GM23338 (cell line): ENCODE measurements around the gene MACO1. TPM values are rescaled to one million over a fixed set of nuclear protein-coding genes. Genes with fewer than 3 reads are reported as not detected.

Experiments used
- ATAC-seq: fragments of 200-7000 bp; cut with Tn5 transposase; 3 replicates; pipeline ENCODE4 v1.9.1; 2020
- DNase-seq: peaks from one replicate; pipeline ENCODE4 v3.0.0-alpha.2; 2015; ENCODE audit warnings: low spot score
- H2AFZ ChIP-seq: fragments of 200-600 bp; sonication (generic); 2 replicates; pipeline ENCODE4 v1.8.0; 2016; ENCODE audit warnings: antibody characterized with exemption, mild to moderate bottlenecking, moderate library complexity
- H3F3A ChIP-seq: fragments of 200-600 bp; sonication (generic); replicated peaks from 2 replicates; pipeline ENCODE4 v1.8.0; 2017; ENCODE audit warnings: antibody characterized with exemption, mixed run types, low read depth
- H3K27ac ChIP-seq: fragments of 200-600 bp; sonication (generic); 2 replicates; pipeline ENCODE4 v1.6.1; 2016; ENCODE audit warnings: low read depth
- H3K27me3 ChIP-seq: fragments of 200-600 bp; sonication (generic); 2 replicates; pipeline ENCODE4 v1.8.0; 2016; ENCODE audit warnings: mild to moderate bottlenecking, mixed run types, moderate library complexity; ENCODE audit not compliant: insufficient read depth
- H3K36me3 ChIP-seq: fragments of 200-600 bp; sonication (generic); 2 replicates; pipeline ENCODE4 v1.8.0; 2016; ENCODE audit warnings: mild to moderate bottlenecking; ENCODE audit not compliant: insufficient read depth
- H3K4me1 ChIP-seq: fragments of 200-600 bp; sonication (generic); 2 replicates; pipeline ENCODE4 v1.8.0; 2016; ENCODE audit warnings: mild to moderate bottlenecking, moderate library complexity; ENCODE audit not compliant: insufficient read depth
- H3K4me2 ChIP-seq: fragments of 200-600 bp; sonication (generic); 2 replicates; pipeline ENCODE4 v1.7.1; 2017; ENCODE audit warnings: mixed run types
- H3K4me3 ChIP-seq: fragments of 200-600 bp; sonication (generic); 2 replicates; pipeline ENCODE4 v1.6.1; 2016; ENCODE audit warnings: mixed run types
- H3K79me2 ChIP-seq: fragments of 200-600 bp; sonication (generic); replicated peaks from 2 replicates; pipeline ENCODE4 v1.8.0; 2017; ENCODE audit warnings: mild to moderate bottlenecking; ENCODE audit not compliant: insufficient read depth
- H3K9me2 ChIP-seq: fragments of 200-600 bp; sonication (generic); 2 replicates; pipeline ENCODE4 v1.8.0; 2017; ENCODE audit not compliant: insufficient read depth
- H4K20me1 ChIP-seq: fragments of 200-600 bp; sonication (generic); replicated peaks from 2 replicates; pipeline ENCODE4 v1.8.0; 2017; ENCODE audit warnings: mild to moderate bottlenecking; ENCODE audit not compliant: insufficient read depth
- H3K27ac Mint-ChIP-seq: 2 replicates; pipeline ENCODE4 v1.8.0; 2020; ENCODE audit warnings: inconsistent platforms, mild to moderate bottlenecking, moderate library complexity, mixed read lengths
- H3K27me3 Mint-ChIP-seq: 3 replicates; pipeline ENCODE4 v1.8.0; 2022; ENCODE audit warnings: low read depth, mild to moderate bottlenecking, moderate library complexity, mixed read lengths, inconsistent platforms; ENCODE audit not compliant: insufficient read depth, poor library complexity
- H3K36me3 Mint-ChIP-seq: 3 replicates; pipeline ENCODE4 v1.8.0; 2021; ENCODE audit warnings: low read depth, mild to moderate bottlenecking, inconsistent platforms, moderate library complexity, mixed read lengths
- H3K4me1 Mint-ChIP-seq: 3 replicates; pipeline ENCODE4 v1.8.0; 2020; ENCODE audit warnings: mild to moderate bottlenecking, inconsistent platforms, mixed read lengths
- H3K4me3 Mint-ChIP-seq: 3 replicates; pipeline ENCODE4 v1.8.0; 2021; ENCODE audit warnings: moderate library complexity, mild to moderate bottlenecking, inconsistent platforms, mixed read lengths
- H3K9me3 Mint-ChIP-seq: 3 replicates; pipeline ENCODE4 v1.8.0; 2020; ENCODE audit warnings: moderate library complexity, mild to moderate bottlenecking, inconsistent platforms, mixed read lengths
- EZH2 ChIP-seq: fragments of 200-600 bp; sonication (generic); IDR thresholded peaks from one replicate; pipeline ENCODE4 v1.8.0; 2017; ENCODE audit warnings: antibody characterized with exemption, mild to moderate bottlenecking, low read depth; ENCODE audit not compliant: unreplicated experiment
- NANOG ChIP-seq: IDR thresholded peaks from 2 replicates; pipeline ENCODE4 v1.6.1; 2016; ENCODE audit warnings: antibody characterized with exemption, borderline replicate concordance
- POLR2AphosphoS5 ChIP-seq: IDR thresholded peaks from 2 replicates; pipeline ENCODE4 v1.6.1; 2016; ENCODE audit warnings: antibody characterized with exemption, low read depth
- REST ChIP-seq: IDR thresholded peaks from one replicate; pipeline ENCODE4 v1.6.1; 2018; ENCODE audit warnings: antibody characterized with exemption; ENCODE audit not compliant: unreplicated experiment
- ZNF331 ChIP-seq: fragments of 250-450 bp; sonication (Bioruptor Pico); IDR thresholded peaks from 2 replicates; pipeline ENCODE4 v1.5.0; 2020; ENCODE audit warnings: low read depth, mild to moderate bottlenecking, moderate library complexity
- polyA plus RNA-seq: library from polyadenylated mRNA; unstranded; fragments of >200 nt; fragmentation: Nextera tagmentation; extraction: Ambion mirVana; gene quantifications from 2 replicates; pipeline ENCODE4 v1.2.1, GENCODE V29; 2016
- total RNA-seq: library from RNA; depleted of rRNA; stranded (reverse); fragments of >200 nt; shearing (Covaris generic); gene quantifications from 2 replicates; pipeline ENCODE4 v1.2.3, GENCODE V29; 2014

MACO1 gene
- total and polyA plus RNA-seq, 2 experiments from 2014 or later, result 9.8 to 10.6 TPM

GRCh38 chr1:25433389-25434186, 2.9 kb downstream of the MACO1 start (continued):
- TF ChIP-seq REST (no peak), ZNF331 (CRISPR knock-in tag) (no peak), EZH2 (no peak), NANOG (no peak), POLR2AphosphoS5 (no peak)

- Histone ChIP-seq H3K27ac (no peak overlapping the region), H2AFZ (no peak overlapping the region), H3K27me3 (no peaks in the 10 kb centered on the region), H3K4me2 (no peak overlapping the region), H3K9me2 (no peaks in the 10 kb centered on the region), H3K4me3 (no peak overlapping the region), H3K79me2 (peaks cover 70% of the 10 kb centered on the region), H4K20me1 (peaks cover 6% of the 10 kb centered on the region), H3K4me1 (peaks cover 8% of the 10 kb centered on the region), H3F3A (0 out of 2 replicates have a peak, but pooled peaks cover 2% of the 10 kb centered on the region), H3K36me3 (no peaks in the 10 kb centered on the region)
- no peak for DNase-seq
- Mint-ChIP-seq H3K27ac (no peak overlapping the region), H3K4me1 (peaks cover 3% of the 10 kb centered on the region; the same call in 2 of the 3 replicates), H3K36me3 (no peaks in the 10 kb centered on the region), H3K27me3 (no peaks in the 10 kb centered on the region), H3K4me3 (no peak overlapping the region), H3K9me3 (no peaks in the 10 kb centered on the region)
- TF ChIP-seq ZNF331 (CRISPR knock-in tag) (no peak), NANOG (no peak), REST (no peak)
- ATAC-seq, result no peak
Observed at GRCh38 chr1:25435397-25436108, 4.9 kb downstream of the MACO1 start.
